Hepatocyte (in vitro differentiated cells): Measurements from ENCODE around the gene CYP17A1. TPM values are rescaled to one million over a fixed set of nuclear protein-coding genes. Genes with fewer than 3 reads are reported as not detected.
"Not testable (repeated sequence)": the region's sequence is repeated elsewhere in the genome, so short reads cannot be mapped to it uniquely, and the experiment has no call there.

Experiments used
- DNase-seq: peaks from one replicate; pipeline ENCODE4 v3.0.0-alpha.2; 2016; ENCODE audit warnings: low spot score
- H2AFZ ChIP-seq: fragments of 200-600 bp; sonication (generic); 2 replicates; pipeline ENCODE4 v1.6.0; 2016; ENCODE audit warnings: antibody characterized with exemption, mild to moderate bottlenecking
- H3K27ac ChIP-seq: fragments of 200-600 bp; sonication (generic); 2 replicates; pipeline ENCODE4 v1.5.1; 2016; ENCODE audit warnings: mild to moderate bottlenecking
- H3K27me3 ChIP-seq: fragments of 200-600 bp; sonication (generic); 2 replicates; pipeline ENCODE4 v1.6.1; 2016
- H3K36me3 ChIP-seq: fragments of 200-600 bp; sonication (generic); replicated peaks from 2 replicates; pipeline ENCODE4 v1.5.1; 2016; ENCODE audit warnings: low read depth; ENCODE audit not compliant: insufficient read depth
- H3K4me1 ChIP-seq: fragments of 200-600 bp; sonication (generic); 2 replicates; pipeline ENCODE4 v1.5.1; 2016; ENCODE audit warnings: mild to moderate bottlenecking, moderate library complexity; ENCODE audit not compliant: insufficient read depth
- H3K4me2 ChIP-seq: fragments of 200-600 bp; sonication (generic); 2 replicates; pipeline ENCODE4 v1.6.0; 2016
- H3K4me3 ChIP-seq: fragments of 200-600 bp; sonication (generic); 2 replicates; pipeline ENCODE4 v1.5.1; 2016; ENCODE audit warnings: mild to moderate bottlenecking
- H3K79me2 ChIP-seq: fragments of 200-600 bp; sonication (generic); 2 replicates; pipeline ENCODE4 v1.6.0; 2017; ENCODE audit warnings: mild to moderate bottlenecking
- H3K9me2 ChIP-seq: fragments of 200-600 bp; sonication (generic); replicated peaks from 2 replicates; pipeline ENCODE4 v1.6.0; 2017; ENCODE audit warnings: mild to moderate bottlenecking; ENCODE audit not compliant: insufficient read depth
- H3K9me3 ChIP-seq: fragments of 200-600 bp; sonication (generic); 2 replicates; pipeline ENCODE4 v1.5.1; 2016; ENCODE audit warnings: low read depth, mild to moderate bottlenecking
- H4K20me1 ChIP-seq: fragments of 200-600 bp; sonication (generic); 2 replicates; pipeline ENCODE4 v1.6.0; 2016; ENCODE audit warnings: mild to moderate bottlenecking; ENCODE audit not compliant: insufficient read depth, poor library complexity, severe bottlenecking
- CTCF ChIP-seq: fragments of 200-600 bp; sonication (generic); IDR thresholded peaks from 2 replicates; pipeline ENCODE4 v1.5.1; 2016; ENCODE audit warnings: antibody characterized with exemption, mild to moderate bottlenecking; ENCODE audit not compliant: poor library complexity
- EZH2 ChIP-seq: fragments of 200-600 bp; sonication (generic); IDR thresholded peaks from 2 replicates; pipeline ENCODE4 v1.6.1; 2016; ENCODE audit warnings: antibody characterized with exemption, mild to moderate bottlenecking, borderline replicate concordance
- EZH2phosphoT487 ChIP-seq: fragments of 200-600 bp; sonication (generic); IDR thresholded peaks from one replicate; pipeline ENCODE4 v1.6.1; 2018; ENCODE audit warnings: antibody characterized with exemption, mild to moderate bottlenecking, low read depth, moderate library complexity; ENCODE audit not compliant: unreplicated experiment, severe bottlenecking
- WGBS: methylation state at CpG from one replicate; pipeline ENCODE4 v1.1.6; 2016; ENCODE audit warnings: low lambda C conversion rate; ENCODE audit errors: missing lambda C conversion rate; 5-methylcytosine and 5-hydroxymethylcytosine counted together
- polyA plus RNA-seq: library from polyadenylated mRNA; unstranded; fragments of >200 nt; fragmentation: Nextera tagmentation; extraction: Ambion mirVana; gene quantifications from 2 replicates; pipeline ENCODE4 v1.2.1, GENCODE V29; 2016
- total RNA-seq: library from RNA; depleted of rRNA; stranded (reverse); fragments of >200 nt; gene quantifications from 2 replicates; pipeline ENCODE4 v1.2.3, GENCODE V29; 2014

CYP17A1 gene
- total and polyA plus RNA-seq, 2 experiments from 2014 or later, result not detected

DNA sequence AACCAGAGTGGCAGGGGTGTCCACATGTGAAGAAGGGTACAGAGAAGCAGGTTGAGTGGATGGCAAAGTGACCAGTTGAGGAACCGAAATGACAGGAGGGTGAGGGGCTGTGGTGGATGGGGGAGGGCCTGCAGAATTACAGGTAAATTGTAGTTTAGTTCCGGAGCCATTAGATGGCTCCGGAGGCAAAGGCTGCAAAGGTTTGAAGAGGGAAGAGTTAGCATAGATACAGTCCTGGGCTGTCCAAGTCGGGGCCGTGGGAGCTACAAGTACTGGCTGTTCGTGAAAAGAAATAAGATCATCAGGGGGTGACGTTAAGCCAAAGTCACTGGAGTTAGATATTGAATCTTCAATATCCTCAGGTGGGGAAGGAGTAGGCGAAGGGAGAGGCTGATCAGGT is 5.9 kb upstream of the CYP17A1 start:
- not testable (repeated sequence) for DNase-seq, H3K4me2 ChIP-seq, H3K4me3 ChIP-seq, H3K27me3 ChIP-seq, H3K27ac ChIP-seq, H3K79me2 ChIP-seq, H4K20me1 ChIP-seq, H3K9me2 ChIP-seq, H3K4me1 ChIP-seq, H2AFZ ChIP-seq, H3K36me3 ChIP-seq, H3K9me3 ChIP-seq
- WGBS, result 77% methylated on average over 8 of the region's 8 CpGs

DNA sequence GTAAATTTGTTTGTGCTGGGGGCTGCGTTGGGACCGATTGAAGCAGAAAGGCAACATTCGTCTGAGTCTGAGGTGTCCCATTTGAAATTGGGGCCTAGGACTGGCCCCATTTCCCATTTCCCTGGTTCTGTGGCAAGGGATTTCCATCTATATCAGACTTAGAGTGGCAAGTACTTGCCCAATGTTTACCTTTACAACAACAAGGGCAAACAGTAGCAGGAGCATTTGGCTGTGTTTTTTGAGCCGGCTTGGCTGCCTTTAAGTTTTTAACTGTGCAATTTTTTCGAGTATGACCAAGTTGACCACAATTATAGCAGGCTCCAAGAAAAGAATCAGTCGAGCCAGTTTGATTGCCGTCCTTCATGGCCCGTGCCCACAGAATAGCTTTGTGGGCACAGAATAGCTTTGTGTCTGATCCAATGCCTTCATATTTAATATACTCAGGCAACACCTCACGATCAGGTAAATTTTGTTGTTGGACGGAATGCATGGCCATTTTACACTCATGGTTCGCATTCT is 4.7 kb upstream of the CYP17A1 start:
- TF ChIP-seq EZH2 (no peak), EZH2phosphoT487 (no peak), CTCF (no peak)
- Histone ChIP-seq H3K79me2 (no peaks in the 10 kb centered on the region), H3K4me2 (no peak overlapping the region), H3K36me3 (no peaks in the 10 kb centered on the region), H3K4me3 (no peak overlapping the region), H3K4me1 (no peaks in the 10 kb centered on the region), H3K27ac (no peak overlapping the region), H3K27me3 (no peaks in the 10 kb centered on the region), H3K9me3 (no peaks in the 10 kb centered on the region), H3K9me2 (no peaks in the 10 kb centered on the region), H2AFZ (no peak overlapping the region), H4K20me1 (no peaks in the 10 kb centered on the region)
- WGBS, result 86% methylated on average over 11 of the region's 11 CpGs
- DNase-seq, result no peak

- H3K4me1 ChIP-seq, H3K9me3 ChIP-seq, DNase-seq, H3K4me3 ChIP-seq, H3K27me3 ChIP-seq, H3K79me2 ChIP-seq, H2AFZ ChIP-seq, H3K36me3 ChIP-seq, H3K4me2 ChIP-seq, H3K9me2 ChIP-seq, H4K20me1 ChIP-seq, H3K27ac ChIP-seq: not testable (repeated sequence)
- 84% methylated on average over 9 of the region's 9 CpGs for WGBS
These were observed 1.2 kb upstream of the CYP17A1 start for GRCh38 chr10:102838276-102838927.

- peak; percentile 80 for TF ChIP-seq CTCF
- TF ChIP-seq EZH2, result no peak
- Histone ChIP-seq H3K9me2 (no peaks in the 10 kb centered on the region), H3K27ac (no peak overlapping the region), H3K9me3 (no peaks in the 10 kb centered on the region), H3K4me1 (no peaks in the 10 kb centered on the region), H3K36me3 (no peaks in the 10 kb centered on the region), H3K79me2 (no peaks in the 10 kb centered on the region), H3K4me3 (no peak overlapping the region), H3K27me3 (no peaks in the 10 kb centered on the region), H4K20me1 (no peaks in the 10 kb centered on the region), H2AFZ (no peak overlapping the region), H3K4me2 (no peak overlapping the region)
- DNase-seq, result peak; percentile 88
- 66% methylated on average over 11 of the region's 11 CpGs for WGBS
These were observed 2.2 kb downstream of the CYP17A1 start for GRCh38 chr10:102835007-102835482.
